BE2C (cell line): Measurements from ENCODE around the gene HLCS.

Source experiments
- DNase-seq: peaks from one replicate; pipeline ENCODE4 v3.0.0-alpha.2; 2020
- H3K27me3 ChIP-seq: fragments of 250-450 bp; sonication (Bioruptor Pico); 2 replicates; pipeline ENCODE4 v1.5.1; 2020; ENCODE audit warnings: mild to moderate bottlenecking
- H3K36me3 ChIP-seq: fragments of 250-450 bp; sonication (Bioruptor Pico); 2 replicates; pipeline ENCODE4 v1.5.1; 2020; ENCODE audit warnings: mild to moderate bottlenecking
- H3K4me1 ChIP-seq: fragments of 250-450 bp; sonication (Bioruptor Pico); 2 replicates; pipeline ENCODE4 v1.5.1; 2020
- H3K4me3 ChIP-seq: 2 replicates; pipeline ENCODE4 v1.5.1; 2011; ENCODE audit warnings: low read depth, low read length
- H3K9me3 ChIP-seq: fragments of 250-450 bp; sonication (Bioruptor Pico); 2 replicates; pipeline ENCODE4 v1.5.1; 2020
- TF ChIP-seq, protein P1 (sequence below): IDR thresholded peaks from 2 replicates; pipeline ENCODE4 v1.5.1; 2012; ENCODE audit warnings: mild to moderate bottlenecking, low read depth, low read length

The HLCS gene

DNA sequence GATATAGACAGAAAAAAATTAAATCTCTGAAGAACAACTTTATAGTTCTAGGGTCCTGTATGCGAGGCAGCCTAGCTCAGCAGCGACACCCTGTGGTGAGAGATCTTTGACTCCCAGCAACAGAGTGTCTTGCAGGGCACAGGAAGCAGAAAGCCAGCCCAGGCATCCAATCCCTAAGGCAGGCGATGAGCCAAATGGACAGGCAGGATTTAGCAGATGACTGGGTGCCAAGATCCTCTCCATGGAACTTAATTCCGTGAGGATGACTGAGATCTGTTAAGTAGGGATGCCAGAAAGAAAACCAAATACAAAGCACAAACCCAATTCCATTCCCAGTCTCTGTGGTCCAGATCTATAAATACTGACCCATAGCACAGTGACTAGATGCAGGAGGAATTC, 38.8 kb downstream of the HLCS start:
- peak; percentile 87 for DNase-seq

DNA sequence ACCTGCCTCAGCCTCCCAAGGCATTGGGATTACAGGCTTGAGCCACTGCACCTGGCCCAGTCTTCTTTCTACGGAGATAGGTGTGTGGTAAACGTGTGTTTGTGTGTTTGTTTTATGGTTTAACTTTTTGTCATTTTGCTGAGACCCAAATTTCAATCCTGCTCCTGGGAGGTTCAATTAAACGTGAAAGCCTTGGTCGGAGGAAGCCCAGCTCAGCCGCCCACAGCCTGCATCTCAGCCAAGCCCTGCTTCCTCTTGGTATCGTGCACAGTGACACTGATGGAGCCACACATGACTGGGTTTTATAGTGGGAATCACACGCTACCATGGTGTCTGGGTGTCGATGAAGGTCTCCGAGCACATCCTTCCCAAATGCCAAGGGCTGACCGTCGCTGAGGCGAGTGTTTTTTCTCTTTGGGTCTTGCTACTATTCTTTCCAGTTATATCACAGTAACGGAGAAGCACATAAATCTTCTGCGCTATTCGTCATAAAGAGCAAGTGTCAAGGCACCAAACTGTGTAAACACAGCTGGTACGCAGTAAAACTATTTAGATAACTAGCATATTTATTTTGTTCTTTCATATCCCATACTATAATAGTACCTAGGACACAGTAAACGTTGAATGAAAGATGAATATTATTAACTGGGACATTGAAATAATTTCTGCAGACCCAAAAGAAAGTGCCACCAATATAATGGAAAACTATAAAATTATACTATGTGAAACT, 39.3 kb downstream of the HLCS start:
- TF ChIP-seq, protein P1, sequence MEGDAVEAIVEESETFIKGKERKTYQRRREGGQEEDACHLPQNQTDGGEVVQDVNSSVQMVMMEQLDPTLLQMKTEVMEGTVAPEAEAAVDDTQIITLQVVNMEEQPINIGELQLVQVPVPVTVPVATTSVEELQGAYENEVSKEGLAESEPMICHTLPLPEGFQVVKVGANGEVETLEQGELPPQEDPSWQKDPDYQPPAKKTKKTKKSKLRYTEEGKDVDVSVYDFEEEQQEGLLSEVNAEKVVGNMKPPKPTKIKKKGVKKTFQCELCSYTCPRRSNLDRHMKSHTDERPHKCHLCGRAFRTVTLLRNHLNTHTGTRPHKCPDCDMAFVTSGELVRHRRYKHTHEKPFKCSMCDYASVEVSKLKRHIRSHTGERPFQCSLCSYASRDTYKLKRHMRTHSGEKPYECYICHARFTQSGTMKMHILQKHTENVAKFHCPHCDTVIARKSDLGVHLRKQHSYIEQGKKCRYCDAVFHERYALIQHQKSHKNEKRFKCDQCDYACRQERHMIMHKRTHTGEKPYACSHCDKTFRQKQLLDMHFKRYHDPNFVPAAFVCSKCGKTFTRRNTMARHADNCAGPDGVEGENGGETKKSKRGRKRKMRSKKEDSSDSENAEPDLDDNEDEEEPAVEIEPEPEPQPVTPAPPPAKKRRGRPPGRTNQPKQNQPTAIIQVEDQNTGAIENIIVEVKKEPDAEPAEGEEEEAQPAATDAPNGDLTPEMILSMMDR = no peak
- DNase-seq = no peak
- Histone ChIP-seq H3K27me3 (no peaks in the 10 kb centered on the region), H3K9me3 (no peaks in the 10 kb centered on the region), H3K4me1 (peaks cover 4% of the 10 kb centered on the region; the same call in 1 of the 2 replicates), H3K4me3 (no peak overlapping the region), H3K36me3 (no peaks in the 10 kb centered on the region)

More for the DNA sequence above, 38.8 kb downstream of the HLCS start:
- Histone ChIP-seq H3K27me3 (no peaks in the 10 kb centered on the region), H3K4me1 (peaks cover 4% of the 10 kb centered on the region; the same call in 1 of the 2 replicates), H3K9me3 (no peaks in the 10 kb centered on the region), H3K36me3 (no peaks in the 10 kb centered on the region), H3K4me3 (no peak overlapping the region)
- TF ChIP-seq, protein P1 = peak; percentile 98

DNA sequence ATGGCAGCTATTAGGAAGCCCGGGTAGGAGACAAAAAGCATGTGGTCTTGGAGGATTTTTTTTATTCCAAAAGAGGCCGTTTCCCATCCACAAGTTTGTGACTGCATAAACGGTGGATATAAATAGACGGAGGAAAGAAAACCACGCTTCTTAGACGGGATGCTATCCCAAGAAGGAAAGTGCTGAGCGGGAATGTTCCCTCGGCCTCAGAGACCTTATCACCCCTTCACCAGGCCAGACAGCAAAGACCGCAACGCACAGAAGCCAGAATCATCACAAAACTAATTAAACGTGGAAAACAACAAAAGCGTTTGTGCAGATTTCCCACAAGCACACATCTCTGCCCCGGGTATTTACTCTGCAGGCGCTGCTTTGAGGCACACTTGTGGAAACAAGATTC, 43.2 kb downstream of the HLCS start:
- no peaks in the 10 kb centered on the region for H3K36me3 ChIP-seq
- H3K4me3 ChIP-seq = no peak overlapping the region
- DNase-seq = no peak

DNA sequence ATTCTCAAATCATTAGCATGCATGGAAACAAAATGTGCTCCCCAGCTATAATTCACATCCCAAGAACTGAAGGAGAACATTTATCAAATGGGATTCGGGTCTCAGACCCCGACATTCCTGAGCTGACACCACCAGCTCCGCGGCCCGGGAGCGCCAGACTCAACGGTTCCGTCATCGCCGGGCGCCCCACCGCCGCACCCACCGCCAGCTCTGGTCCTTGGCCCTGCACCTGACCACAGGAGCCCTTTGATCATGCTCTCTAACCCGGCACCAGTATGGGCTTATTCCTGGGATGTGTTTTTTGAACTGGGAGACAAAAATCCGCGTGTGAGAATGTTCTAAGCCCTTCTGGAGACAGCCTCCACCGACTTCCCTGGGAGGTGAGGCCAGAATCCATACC, 43.6 kb downstream of the HLCS start:
- Histone ChIP-seq H3K36me3 (no peaks in the 10 kb centered on the region), H3K9me3 (no peaks in the 10 kb centered on the region), H3K4me1 (peaks cover 4% of the 10 kb centered on the region; the same call in 1 of the 2 replicates), H3K4me3 (no peak overlapping the region), H3K27me3 (no peaks in the 10 kb centered on the region)
- DNase-seq = no peak
- TF ChIP-seq, protein P1 = no peak

More for the DNA sequence above, 43.2 kb downstream of the HLCS start:
- no peaks in the 10 kb centered on the region for H3K9me3 ChIP-seq
- TF ChIP-seq, protein P1 = no peak
- peaks cover 4% of the 10 kb centered on the region; the same call in 1 of the 2 replicates for H3K4me1 ChIP-seq
- H3K27me3 ChIP-seq = no peaks in the 10 kb centered on the region

DNA sequence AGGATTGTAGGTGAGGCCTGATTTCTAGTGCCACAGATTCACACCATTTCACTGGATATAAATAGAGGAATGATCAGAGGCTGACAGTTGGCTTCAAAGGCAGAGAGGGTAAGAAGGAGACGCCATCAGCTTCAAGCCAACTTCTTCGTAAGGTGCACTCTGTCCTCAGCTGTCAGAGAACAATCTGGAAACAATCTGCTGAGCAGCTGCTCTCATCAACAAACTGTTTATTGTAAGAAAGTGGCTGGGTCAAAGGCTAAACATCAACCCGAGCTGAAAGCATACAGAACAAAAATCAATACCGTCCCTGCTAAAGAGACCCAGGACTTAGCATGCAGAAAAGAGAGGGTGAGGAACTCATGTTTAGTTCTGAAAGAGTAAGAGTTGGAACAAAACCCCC, 48.2 kb downstream of the HLCS start:
- Histone ChIP-seq H3K4me1 (no peaks in the 10 kb centered on the region), H3K36me3 (no peaks in the 10 kb centered on the region), H3K9me3 (no peaks in the 10 kb centered on the region), H3K4me3 (no peak overlapping the region), H3K27me3 (no peaks in the 10 kb centered on the region)
- TF ChIP-seq, protein P1 = no peak
- DNase-seq = no peak

DNA sequence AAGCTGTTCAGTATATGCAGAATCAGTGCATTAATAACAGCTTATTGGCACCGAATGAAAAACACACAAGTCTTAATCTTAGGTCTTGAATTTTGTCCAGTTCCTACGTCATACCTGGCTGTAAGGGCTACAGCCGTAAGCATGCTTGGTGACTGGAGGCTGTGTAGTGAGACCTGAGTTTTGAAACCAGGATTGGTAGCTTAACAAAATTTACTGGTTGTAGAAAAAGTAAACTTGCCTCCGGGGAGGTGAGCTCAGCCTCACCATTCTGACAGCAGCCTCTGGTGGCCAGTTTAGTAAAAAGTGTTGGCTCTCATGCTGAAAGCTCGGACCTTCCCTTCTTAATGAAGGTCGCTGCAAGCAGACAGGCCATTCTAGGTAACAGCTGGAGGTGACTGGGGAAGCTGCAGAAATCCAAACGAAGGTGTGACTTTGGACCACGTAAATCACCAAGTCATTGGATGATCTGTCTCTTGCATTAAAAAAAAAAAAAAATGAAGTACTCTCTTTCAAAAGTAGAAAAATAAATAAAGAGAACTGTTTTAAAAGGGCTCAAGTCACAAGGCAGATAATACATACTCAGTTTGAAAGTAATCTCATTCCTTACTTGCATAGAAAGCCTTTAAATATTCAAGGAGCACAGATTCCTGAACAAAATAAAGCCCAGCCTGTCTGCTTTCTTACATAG, 48.9 kb downstream of the HLCS start:
- H3K27me3 ChIP-seq = no peaks in the 10 kb centered on the region
- TF ChIP-seq, protein P1 = peak; percentile 73
- DNase-seq = no peak
- H3K4me3 ChIP-seq = no peak overlapping the region
- H3K36me3 ChIP-seq = no peaks in the 10 kb centered on the region
- H3K4me1 ChIP-seq = no peaks in the 10 kb centered on the region
- no peaks in the 10 kb centered on the region for H3K9me3 ChIP-seq
